NCI-H1105 treated with DMSO at 0.1 percent for 48 hours (cell line): Measurements from ENCODE around the gene NT5M.

ENCODE experiments used
- DNase-seq: peaks from one replicate; lab custom pipeline; 2025; lab: John Stamatoyannopoulos, UW

The NT5M gene

DNA sequence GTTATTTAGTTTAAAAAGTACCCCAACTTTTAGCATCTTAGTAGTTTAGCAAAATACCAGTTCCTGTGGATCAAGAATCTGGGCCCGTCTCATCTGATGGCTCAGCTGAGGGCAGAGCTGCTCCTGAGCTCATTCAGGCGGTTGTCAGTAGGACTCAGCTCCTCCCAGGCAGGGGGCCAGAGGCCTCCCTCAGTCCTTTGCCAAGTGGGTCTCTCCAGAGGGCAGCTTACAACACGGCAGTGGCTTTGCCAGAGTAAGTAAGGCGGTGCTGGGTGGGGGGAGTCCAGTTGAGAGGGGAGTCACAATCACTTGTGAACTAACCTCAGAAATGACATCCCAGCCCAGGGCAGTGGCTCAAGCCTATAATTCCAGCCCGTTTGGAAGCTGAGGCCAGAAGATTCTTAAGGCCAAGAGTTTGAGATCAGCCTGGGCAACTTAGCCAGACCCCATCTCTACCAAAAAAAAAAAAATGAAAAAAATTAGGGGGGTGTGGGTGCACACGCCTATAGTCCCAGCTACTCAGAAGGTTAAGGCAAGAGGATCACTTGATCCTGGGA lies 92.2 kb downstream of the NT5M start:
- DNase-seq = no peak

DNA sequence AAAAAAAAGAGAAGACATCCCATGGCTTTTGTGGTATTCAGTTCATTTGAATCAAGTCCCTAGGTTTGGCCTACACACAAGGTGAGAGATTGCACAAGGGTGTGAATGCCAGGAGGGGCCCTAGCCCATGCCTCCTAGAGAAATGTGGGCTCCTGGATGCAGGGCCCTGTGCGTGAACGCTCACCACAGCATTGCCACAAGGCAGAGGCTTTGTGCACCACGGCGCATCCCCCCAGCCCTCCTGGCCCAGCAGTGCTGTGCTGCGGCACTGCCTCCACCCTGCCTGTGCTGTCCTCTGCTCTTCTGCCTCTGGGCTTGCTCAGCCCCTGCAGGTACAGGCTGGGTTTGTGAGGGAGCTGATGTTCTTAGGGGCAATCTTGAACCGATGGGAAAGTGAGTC lies 92.7 kb downstream of the NT5M start:
- no peak for DNase-seq
